Measurements from ENCODE around the gene ABCC5. TPM values are rescaled to one million over a fixed set of nuclear protein-coding genes. Genes with fewer than 3 reads are reported as not detected.

Gene ABCC5
- total RNA-seq, 1 donor from 2014 or later = 39.0 TPM

DNA sequence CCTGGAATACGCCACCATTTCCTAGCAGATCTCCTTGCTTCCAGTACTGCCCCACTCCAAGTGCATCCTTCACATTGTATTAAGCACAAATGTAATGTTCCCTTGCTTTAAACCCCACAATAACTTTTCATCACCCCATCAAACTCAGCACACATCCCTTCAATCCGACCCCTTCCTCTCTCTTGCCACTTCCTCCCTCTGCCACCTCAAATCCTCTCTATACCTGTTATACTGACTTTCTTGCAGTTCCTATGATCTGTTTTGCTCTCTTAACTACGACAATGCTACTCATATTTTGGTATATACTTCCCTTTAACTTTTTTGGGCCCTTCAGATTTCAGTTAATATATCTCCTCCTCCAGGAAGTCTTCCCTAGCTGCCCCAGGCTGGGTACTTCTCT lies 147.1 kb downstream of the ABCC5 start:
- Mint-ChIP-seq H3K27ac (ENCODE audit: unreplicated experiment) (no peak overlapping the region), H3K27me3 (ENCODE audit: unreplicated experiment) (no peaks in the 10 kb centered on the region), H3K9me3 (ENCODE audit: unreplicated experiment) (no peaks in the 10 kb centered on the region), H3K4me3 (ENCODE audit: unreplicated experiment) (no peak overlapping the region), H3K4me1 (ENCODE audit: unreplicated experiment) (peaks cover 3% of the 10 kb centered on the region), H3K36me3 (ENCODE audit: unreplicated experiment) (peaks cover 5% of the 10 kb centered on the region)
- DNase-seq (ENCODE audit: extremely low spot score, unreplicated experiment) = no peak
- TF ChIP-seq CTCF (IDR thresholded peaks at IDR 0.05) = no peak

Small RNA genes within 50 kb of the gene (microRNA-seq; reads per million reads assigned to microRNA genes)
- not detected for gene MIR4448 (ENCODE audit: unreplicated experiment)

Other genes starting within 250 kb of the ABCC5 start
- 4.2 and 4.6 TPM in 2 replicates for gene MAP6D1, start 192.3 kb downstream of the ABCC5 start, total RNA-seq
- 45.5 and 52.3 TPM in 2 replicates for gene PARL, start 133.0 kb downstream of the ABCC5 start, total RNA-seq
- gene HTR3D, start 13.9 kb upstream of the ABCC5 start, total RNA-seq = not detected in 2 replicates
- not detected in 2 replicates for gene HTR3C, start 35.2 kb upstream of the ABCC5 start, total RNA-seq
- gene HTR3E, start 79.2 kb upstream of the ABCC5 start, total RNA-seq = not detected in 2 replicates
- gene EIF2B5, start 117.5 kb upstream of the ABCC5 start, total RNA-seq = 30.3 and 30.4 TPM in 2 replicates
- 110 and 121 TPM in 2 replicates for gene DVL3, start 137.5 kb upstream of the ABCC5 start, total RNA-seq
- gene AP2M1, start 157.0 kb upstream of the ABCC5 start, total RNA-seq = 398 and 419 TPM in 2 replicates
- gene ABCF3, start 168.3 kb upstream of the ABCC5 start, total RNA-seq = 60.5 and 69.5 TPM in 2 replicates
- 0.11 TPM in 1 of 2 replicates, not detected in the other for gene VWA5B2, start 211.7 kb upstream of the ABCC5 start, total RNA-seq
- gene ALG3, start 231.1 kb upstream of the ABCC5 start, total RNA-seq = 38.2 and 40.7 TPM in 2 replicates
- gene EEF1AKMT4, start 231.8 kb upstream of the ABCC5 start, total RNA-seq = 3.9 and 4.5 TPM in 2 replicates
- gene CAMK2N2, start 243.7 kb upstream of the ABCC5 start, total RNA-seq = 1.8 and 2.0 TPM in 2 replicates